Retinal pigment epithelial cell (primary cell): Measurements from ENCODE around the gene SCT.
A peak's percentile ranks its signal among the peaks of the same experiment; 100 is the strongest.

ENCODE experiments used
- DNase-seq: peaks from one replicate; pipeline ENCODE4 v3.0.0-alpha.2; 2010; ENCODE audit warnings: low read depth
- H3K4me3 ChIP-seq: 2 replicates; pipeline ENCODE4 v1.5.1; 2011; ENCODE audit warnings: mild to moderate bottlenecking, low read length, control low read depth, moderate library complexity
- TF ChIP-seq, protein P1 (sequence below): conservative IDR thresholded peaks from 2 replicates; pipeline ENCODE4 v1.5.1; 2011; ENCODE audit warnings: low read depth, low read length, control low read depth, inconsistent platforms

The SCT gene

DNA sequence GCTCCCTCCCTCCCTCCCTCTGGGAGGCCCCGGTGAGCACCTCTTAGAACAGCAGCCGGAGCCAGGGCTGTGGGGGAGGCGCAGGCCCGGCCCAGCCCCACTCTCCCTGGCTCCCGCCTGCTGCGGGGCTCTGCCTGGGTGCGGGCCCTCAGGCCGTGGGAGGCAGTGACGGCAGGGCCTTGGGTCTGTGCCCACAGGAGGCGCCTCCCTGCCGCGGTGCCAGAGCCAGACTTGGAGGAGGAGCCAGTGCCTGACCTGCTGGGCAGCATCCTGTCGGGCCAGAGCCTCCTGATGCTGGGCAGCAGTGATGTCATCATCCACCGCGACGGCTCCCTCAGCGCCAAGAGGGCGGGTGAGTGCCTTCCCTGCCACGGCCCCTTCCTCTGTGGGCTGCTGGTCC lies 20.7 kb downstream of the SCT start:
- TF ChIP-seq, protein P1, sequence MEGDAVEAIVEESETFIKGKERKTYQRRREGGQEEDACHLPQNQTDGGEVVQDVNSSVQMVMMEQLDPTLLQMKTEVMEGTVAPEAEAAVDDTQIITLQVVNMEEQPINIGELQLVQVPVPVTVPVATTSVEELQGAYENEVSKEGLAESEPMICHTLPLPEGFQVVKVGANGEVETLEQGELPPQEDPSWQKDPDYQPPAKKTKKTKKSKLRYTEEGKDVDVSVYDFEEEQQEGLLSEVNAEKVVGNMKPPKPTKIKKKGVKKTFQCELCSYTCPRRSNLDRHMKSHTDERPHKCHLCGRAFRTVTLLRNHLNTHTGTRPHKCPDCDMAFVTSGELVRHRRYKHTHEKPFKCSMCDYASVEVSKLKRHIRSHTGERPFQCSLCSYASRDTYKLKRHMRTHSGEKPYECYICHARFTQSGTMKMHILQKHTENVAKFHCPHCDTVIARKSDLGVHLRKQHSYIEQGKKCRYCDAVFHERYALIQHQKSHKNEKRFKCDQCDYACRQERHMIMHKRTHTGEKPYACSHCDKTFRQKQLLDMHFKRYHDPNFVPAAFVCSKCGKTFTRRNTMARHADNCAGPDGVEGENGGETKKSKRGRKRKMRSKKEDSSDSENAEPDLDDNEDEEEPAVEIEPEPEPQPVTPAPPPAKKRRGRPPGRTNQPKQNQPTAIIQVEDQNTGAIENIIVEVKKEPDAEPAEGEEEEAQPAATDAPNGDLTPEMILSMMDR, result no peak
- no peak overlapping the region for H3K4me3 ChIP-seq
- no peak for DNase-seq

DNA sequence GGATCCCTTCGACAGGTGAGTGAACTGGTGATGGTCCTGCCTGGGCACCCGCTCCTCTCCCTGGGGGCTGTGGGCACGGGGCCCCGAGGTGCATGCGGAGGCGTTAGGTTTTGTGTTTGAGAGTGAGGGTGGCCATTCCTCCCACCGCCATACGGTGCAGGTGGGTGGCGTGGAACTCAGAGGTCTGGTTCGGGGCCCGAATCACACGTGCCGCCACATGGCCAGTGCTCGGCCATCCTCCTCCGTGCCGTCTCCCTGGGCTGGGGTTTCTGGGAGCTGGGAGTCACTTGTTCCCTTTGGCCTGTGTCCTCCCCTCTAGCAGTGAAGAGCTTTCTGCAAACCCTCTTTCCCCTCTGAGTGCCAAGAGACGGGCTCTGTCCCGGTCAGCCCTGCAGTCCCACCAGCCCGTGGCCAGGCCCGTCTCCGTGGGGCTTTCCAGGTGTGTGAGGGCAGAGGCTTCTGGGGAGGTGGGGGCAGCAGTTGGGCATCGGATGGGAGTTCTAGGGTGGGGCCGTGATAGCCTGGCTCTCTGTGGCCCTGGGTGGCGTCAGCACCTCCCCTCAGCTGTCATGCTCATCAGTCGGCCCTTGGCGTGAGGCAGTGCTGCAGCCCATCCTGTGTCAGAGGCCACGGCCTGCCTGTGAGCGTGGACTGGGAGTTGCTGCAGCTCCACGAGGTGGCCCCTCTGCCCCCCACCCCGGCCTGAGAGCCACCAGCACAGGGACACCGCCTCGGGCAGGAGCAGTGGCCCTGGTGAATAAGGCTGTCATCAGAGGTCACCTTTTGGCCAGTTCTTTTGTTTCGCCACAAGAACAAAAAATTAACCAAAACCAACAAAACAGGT lies 21.5 kb downstream of the SCT start:
- H3K4me3 ChIP-seq, result no peak overlapping the region
- DNase-seq, result no peak
- TF ChIP-seq, protein P1, result no peak

DNA sequence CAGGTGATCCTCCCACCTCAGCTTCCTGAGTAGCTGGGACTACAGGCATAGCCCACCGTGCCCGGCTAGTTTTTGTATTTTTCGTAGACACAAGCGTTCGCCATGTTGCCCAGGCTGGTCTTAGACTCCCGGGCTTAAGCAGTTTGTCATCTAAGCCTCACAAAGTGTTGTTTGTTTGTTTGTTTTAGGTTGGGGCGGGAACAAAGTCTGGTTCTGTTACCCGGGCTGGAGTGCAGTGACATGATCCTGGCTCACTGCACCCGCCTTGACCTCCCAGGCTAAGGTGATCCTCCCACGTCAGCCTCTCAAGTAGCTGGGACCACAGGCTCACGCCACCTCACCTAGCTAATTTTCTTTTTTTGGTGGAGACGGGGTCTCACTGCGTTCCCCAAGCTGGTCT lies 23.8 kb downstream of the SCT start:
- TF ChIP-seq, protein P1, result no peak
- no peak for DNase-seq
- H3K4me3 ChIP-seq, result no peak overlapping the region

DNA sequence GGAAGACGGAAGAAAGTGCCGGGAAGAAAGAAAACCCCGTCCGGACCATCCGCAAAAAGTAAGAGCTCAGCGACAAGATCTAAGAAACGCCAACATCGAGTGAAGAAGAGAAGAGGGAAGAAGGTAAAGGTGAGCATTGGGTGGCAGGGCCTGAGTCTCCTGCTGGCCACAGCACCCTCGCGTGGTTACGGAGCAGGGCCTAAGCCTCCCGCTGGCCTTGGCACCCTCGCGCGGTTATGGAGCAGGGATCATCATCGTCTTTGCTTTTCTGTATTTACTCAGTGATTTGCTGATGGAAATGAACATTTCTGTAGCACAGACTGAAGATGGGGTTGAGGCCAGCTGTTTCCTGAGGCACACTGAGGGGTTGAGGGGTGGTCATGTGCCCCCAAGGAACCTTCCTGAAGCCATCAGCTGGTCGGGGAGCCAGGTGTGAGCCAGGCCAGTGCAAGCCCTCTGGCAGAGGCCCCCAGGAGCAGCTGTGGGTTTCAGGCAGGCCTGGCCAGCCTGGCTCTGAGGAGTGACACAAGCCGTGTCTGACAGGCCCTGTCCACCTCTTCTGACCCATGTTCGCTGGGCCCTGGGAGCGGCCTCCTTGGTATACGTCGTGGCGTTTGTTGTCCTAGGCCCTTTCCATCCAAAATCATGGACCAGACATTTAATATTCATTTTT lies 25.3 kb downstream of the SCT start:
- TF ChIP-seq, protein P1, result no peak
- H3K4me3 ChIP-seq, result no peak overlapping the region
- no peak for DNase-seq

DNA sequence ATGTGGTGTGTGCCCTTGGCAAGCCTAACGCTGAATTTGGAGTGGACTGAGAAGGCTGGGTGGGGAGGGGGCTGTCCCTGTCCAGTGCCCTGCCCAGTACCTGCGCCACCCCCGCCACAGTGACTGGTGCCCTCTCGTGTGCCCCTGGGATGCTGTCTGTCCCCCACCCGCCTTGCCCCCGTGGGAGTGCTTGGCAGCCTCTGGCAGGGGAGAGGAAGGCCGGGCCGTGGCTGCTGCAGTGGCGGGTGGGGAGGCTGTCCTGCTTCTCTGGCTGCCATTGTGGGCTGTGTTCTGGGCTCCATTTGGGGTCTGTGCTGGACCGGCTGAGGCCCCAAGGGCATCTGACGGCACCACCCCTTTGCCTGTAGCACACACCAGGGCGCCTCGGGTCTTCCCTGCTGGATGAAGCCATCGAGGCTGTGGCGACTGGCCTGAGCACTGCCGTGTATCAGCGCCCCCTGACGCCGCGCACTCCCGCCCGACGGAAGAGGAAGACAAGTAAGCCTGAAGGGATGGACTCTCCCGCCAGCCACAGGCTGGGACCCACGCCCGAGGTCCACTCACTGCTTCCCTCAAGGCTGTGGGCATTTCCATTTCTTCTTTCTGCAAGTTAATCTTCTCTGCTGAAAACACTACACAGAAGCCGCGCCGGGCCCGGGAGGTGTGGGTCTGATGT lies 28.8 kb downstream of the SCT start:
- TF ChIP-seq, protein P1, result no peak
- no peak for DNase-seq
- H3K4me3 ChIP-seq, result no peak overlapping the region

DNA sequence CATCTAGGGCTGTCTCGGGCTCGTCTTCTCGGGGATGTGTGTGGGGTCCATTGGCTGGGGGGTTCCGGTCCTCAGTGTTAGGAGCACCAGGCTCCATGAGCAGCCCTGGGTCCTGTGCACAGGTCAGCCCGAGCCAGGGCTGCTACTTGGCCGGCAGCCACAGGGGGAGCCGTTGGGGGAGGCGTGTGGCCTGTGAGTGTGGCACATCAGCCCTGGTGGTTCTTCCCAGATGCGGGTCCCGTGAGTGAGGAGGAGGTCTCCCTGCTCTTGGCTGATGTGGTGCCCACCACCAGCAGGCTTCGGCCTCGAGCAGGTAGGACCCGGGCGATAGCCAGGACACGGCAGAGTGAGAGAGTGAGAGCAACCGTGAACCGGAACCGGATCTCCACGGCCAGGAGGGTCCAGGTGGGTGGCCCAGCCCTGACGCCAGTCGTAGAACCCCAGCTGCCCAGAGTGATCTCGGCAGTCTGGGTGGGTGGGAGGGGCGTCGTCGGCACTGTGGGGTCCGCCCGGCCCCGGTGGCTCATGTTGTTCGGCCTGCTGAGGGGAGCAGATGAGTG lies 29.7 kb downstream of the SCT start:
- TF ChIP-seq, protein P1, result peak; percentile 18
- no peak for DNase-seq
- H3K4me3 ChIP-seq, result no peak overlapping the region
